Frontal cortex (tissue), 1 donor: ENCODE measurements around the gene STK11. TPM values are rescaled to one million over a fixed set of nuclear protein-coding genes. Genes with fewer than 3 reads are reported as not detected.

ENCODE experiments used
- total RNA-seq: library from RNA; depleted of rRNA; stranded (reverse); fragments of >200 nt; gene quantifications from one replicate; pipeline ENCODE4 v1.2.3, GENCODE V29; 2014

Gene STK11
- total RNA-seq, 1 donor from 2014 or later: 45.7 TPM

Other genes with a start within 250 kb of the STK11 start
- gene WDR18, start 221.4 kb upstream of the STK11 start, total RNA-seq: 45.7 TPM
- gene GRIN3B, start 205.4 kb upstream of the STK11 start, total RNA-seq: under 0.01 TPM
- 29.3 TPM for gene TMEM259, start 184.7 kb upstream of the STK11 start, total RNA-seq
- not detected for gene RNU6-2, start 184.3 kb upstream of the STK11 start, total RNA-seq
- 8.2 TPM for gene CNN2, start 179.2 kb upstream of the STK11 start, total RNA-seq
- gene ABCA7, start 165.7 kb upstream of the STK11 start, total RNA-seq: 2.0 TPM
- gene ARHGAP45, start 138.6 kb upstream of the STK11 start, total RNA-seq: 1.2 TPM
- gene POLR2E, start 110.4 kb upstream of the STK11 start, total RNA-seq: 35.5 TPM
- gene GPX4, start 101.8 kb upstream of the STK11 start, total RNA-seq: 150 TPM
- 4.1 TPM for gene SBNO2, start 31.5 kb upstream of the STK11 start, total RNA-seq
- 5.3 TPM for gene CBARP, start 32.2 kb downstream of the STK11 start, total RNA-seq
- 11.0 TPM for gene ATP5F1D, start 36.0 kb downstream of the STK11 start, total RNA-seq
- gene MIDN, start 42.8 kb downstream of the STK11 start, total RNA-seq: 14.3 TPM
- gene CIRBP, start 63.6 kb downstream of the STK11 start, total RNA-seq: 573 TPM
- 8.6 TPM for gene FAM174C, start 69.8 kb downstream of the STK11 start, total RNA-seq
- gene EFNA2, start 80.1 kb downstream of the STK11 start, total RNA-seq: 13.0 TPM
- 27.7 TPM for gene NDUFS7, start 178.1 kb downstream of the STK11 start, total RNA-seq
- 15.5 TPM for gene GAMT, start 195.8 kb downstream of the STK11 start, total RNA-seq
- gene DAZAP1, start 201.8 kb downstream of the STK11 start, total RNA-seq: 43.6 TPM
- 276 TPM for gene RPS15, start 232.6 kb downstream of the STK11 start, total RNA-seq
- gene APC2, start 244.3 kb downstream of the STK11 start, total RNA-seq: 116 TPM